GM12878 (cell line): Measurements from ENCODE around the gene FGFR4. TPM values are rescaled to one million over a fixed set of nuclear protein-coding genes. Genes with fewer than 3 reads are reported as not detected.

Source experiments
- ATAC-seq: fragments of 200-7000 bp; cut with Tn5 transposase; 3 replicates; pipeline ENCODE4 v1.9.1; 2020; ENCODE audit warnings: mild to moderate bottlenecking, moderate library complexity
- BruUV-seq: library from RNA; stranded (reverse); fragments of 400-500 nt; replicated peaks from 2 replicates; lab custom pipeline; 2021; lab: Mats Ljungman, UMichigan
- CTCF ChIA-PET: fragments of 300-600 bp; sonication (Branson Sonifier 250); formaldehyde crosslinking; extraction: SDS; loops from one replicate; lab custom pipeline; 2021; ENCODE audit warnings: inconsistent platforms; lab: Yijun Ruan, JAX
- POLR2A ChIA-PET: fragments of 350-600 bp; formaldehyde crosslinking; extraction: SDS; loops from one replicate; lab custom pipeline; 2021; ENCODE audit warnings: inconsistent platforms; lab: Charles Lee
- RAD21 ChIA-PET: fragments of 300-600 bp; sonication (Branson Sonifier 250); formaldehyde crosslinking; loops from one replicate; lab custom pipeline; 2023; ENCODE audit warnings: antibody characterized with exemption; ENCODE audit not compliant: unreplicated experiment; lab: Charles Lee
- SMC1A ChIA-PET: fragments of 300-600 bp; sonication (Branson Sonifier 250); formaldehyde crosslinking; loops from one replicate; lab custom pipeline; 2023; ENCODE audit not compliant: unreplicated experiment, uncharacterized antibody; lab: Charles Lee
- DNase-seq: peaks from one replicate; pipeline ENCODE4 v3.0.0-alpha.2; 2011; ENCODE audit warnings: low read depth, low spot score
- FAIRE-seq: peaks from 3 replicates; lab custom pipeline; 2011; peaks lifted over from hg19 to GRCh38; lab: Jason Lieb, UNC
- H2AFZ ChIP-seq: 2 replicates; pipeline ENCODE4 v1.6.0; 2011; ENCODE audit warnings: low read depth, low read length, control low read depth; ENCODE audit not compliant: control insufficient read depth
- H3K27ac ChIP-seq: 2 replicates; pipeline ENCODE4 v1.5.1; 2011; ENCODE audit warnings: control low read depth; ENCODE audit not compliant: control insufficient read depth, insufficient read depth
- H3K27me3 ChIP-seq, 2 experiments: replicated peaks in 1 of 2; 2 replicates each; pipeline versions ENCODE4 v1.6.0 to v1.6.1; 2011; ENCODE audit warnings: low read length in 1 of 2; ENCODE audit not compliant: control insufficient read depth in 2 of 2, insufficient read depth in 2 of 2
- H3K36me3 ChIP-seq, 2 experiments: 2 replicates each; pipeline ENCODE4 v1.5.1; 2011; ENCODE audit warnings: low read length in 1 of 2; ENCODE audit not compliant: control insufficient read depth in 2 of 2, insufficient read depth in 2 of 2
- H3K4me1 ChIP-seq: 2 replicates; pipeline ENCODE4 v1.6.1; 2011; ENCODE audit warnings: mild to moderate bottlenecking, low read length, moderate library complexity, mixed read lengths; ENCODE audit not compliant: control insufficient read depth, insufficient read depth
- H3K4me2 ChIP-seq: 2 replicates; pipeline ENCODE4 v1.6.0; 2011; ENCODE audit warnings: control low read depth; ENCODE audit not compliant: control insufficient read depth, insufficient read depth
- H3K4me3 ChIP-seq: fragments of 200-600 bp; sonication (generic); 2 replicates; pipeline ENCODE4 v1.5.1; 2016
- H3K79me2 ChIP-seq: 2 replicates; pipeline ENCODE4 v1.6.0; 2011; ENCODE audit warnings: low read length; ENCODE audit not compliant: control insufficient read depth, insufficient read depth
- H3K9ac ChIP-seq: 2 replicates; pipeline ENCODE4 v1.8.0; 2011; ENCODE audit warnings: low read length, control low read depth, mixed read lengths; ENCODE audit not compliant: control insufficient read depth, insufficient read depth
- H3K9me3 ChIP-seq: replicated peaks from 3 replicates; pipeline ENCODE4 v1.5.1; 2011; ENCODE audit warnings: mild to moderate bottlenecking, low read length; ENCODE audit not compliant: control insufficient read depth, insufficient read depth
- H4K20me1 ChIP-seq: 2 replicates; pipeline ENCODE4 v1.6.0; 2011; ENCODE audit not compliant: control insufficient read depth, insufficient read depth
- EZH2 ChIP-seq: IDR thresholded peaks from 2 replicates; pipeline ENCODE4 v1.6.1; 2012; ENCODE audit warnings: low read depth, mild to moderate bottlenecking, control low read depth, inconsistent platforms, low read length, borderline replicate concordance; ENCODE audit not compliant: control insufficient read depth
- HDGF ChIP-seq: fragments of 450-650 bp; IDR thresholded peaks from 2 replicates; pipeline ENCODE4 v1.6.1; 2016; ENCODE audit warnings: antibody characterized with exemption
- KDM1A ChIP-seq: fragments of 200-600 bp; sonication (generic); IDR thresholded peaks from 2 replicates; pipeline ENCODE4 v1.6.1; 2016; ENCODE audit warnings: borderline replicate concordance
- MYB ChIP-seq: fragments of 150-350 bp; IDR thresholded peaks from 2 replicates; pipeline ENCODE4 v1.6.1; 2014; ENCODE audit warnings: mild to moderate bottlenecking, low read depth, low read length, borderline replicate concordance
- NKRF ChIP-seq: fragments of 450-650 bp; conservative IDR thresholded peaks from 2 replicates; pipeline ENCODE4 v1.6.1; 2017; ENCODE audit warnings: mild to moderate bottlenecking, moderate library complexity
- RBBP5 ChIP-seq: fragments of 200-600 bp; sonication (generic); conservative IDR thresholded peaks from 2 replicates; pipeline ENCODE4 v1.6.1; 2016
- RCOR1 ChIP-seq: conservative IDR thresholded peaks from 2 replicates; pipeline ENCODE4 v1.6.1; 2012; ENCODE audit warnings: low read depth, low read length, improper control_type of control experiment
- SMC3 ChIP-seq: IDR thresholded peaks from 2 replicates; pipeline ENCODE4 v1.6.1; 2011; ENCODE audit warnings: low read length, improper control_type of control experiment, borderline replicate concordance
- TCF7 ChIP-seq: IDR thresholded peaks from 2 replicates; pipeline ENCODE4 v1.6.1; 2014; ENCODE audit warnings: antibody characterized with exemption, borderline replicate concordance
- ZNF217 ChIP-seq: fragments of 450-650 bp; IDR thresholded peaks from 2 replicates; pipeline ENCODE4 v1.6.1; 2017; ENCODE audit warnings: antibody characterized with exemption, mild to moderate bottlenecking
- ZNF384 ChIP-seq: IDR thresholded peaks from 2 replicates; pipeline ENCODE4 v1.6.1; 2012; ENCODE audit warnings: low read depth, mild to moderate bottlenecking, low read length, improper control_type of control experiment, borderline replicate concordance
- ZZZ3 ChIP-seq: IDR thresholded peaks from 2 replicates; pipeline ENCODE4 v1.6.1; 2011; ENCODE audit warnings: low read depth; ENCODE audit not compliant: control insufficient read depth, insufficient read length
- WGBS: methylation state at CpG from one replicate; pipeline ENCODE4 v1.1.6; 2016; ENCODE audit warnings: low lambda C conversion rate; ENCODE audit not compliant: insufficient replicate concordance, insufficient coverage; ENCODE audit errors: missing lambda C conversion rate; 5-methylcytosine and 5-hydroxymethylcytosine counted together
- in situ Hi-C: fragments of 300-500 bp; cut with MboI; formaldehyde crosslinking; loops from 9 replicates; pipeline ENCODE4 v1.14.3; 2018; ENCODE audit warnings: mixed read lengths
- intact Hi-C: fragments of 100-400 bp; cut with micrococcal nuclease; formaldehyde crosslinking; loops from one replicate; pipeline ENCODE4 v1.14.2; 2022; ENCODE audit not compliant: unreplicated experiment
- polyA plus RNA-seq, 11 experiments: library from polyadenylated mRNA; depleted of rRNA in 4 of 11; unstranded in 6 of 11; stranded (reverse) in 5 of 11; fragments of >200 nt; fragmentation: Nextera tagmentation in 4 of 11; fragmentation: Illumina TruSeq in 1 of 11; extraction: Ambion mirVana in 4 of 11; extraction: Trizol in 1 of 11; gene quantifications; 1 replicate in 1 of 11; 2 replicates in 10 of 11; pipeline versions ENCODE4 v1.2.1 to v1.2.3, GENCODE V29; 2011 to 2016; ENCODE audit warnings: inconsistent platforms in 2 of 11, missing spikeins in 2 of 11, low read depth in 1 of 11
- total RNA-seq, 4 experiments: library from RNA; depleted of rRNA in 3 of 4; stranded (reverse); fragments of >200 nt in 3 of 4; fragmentation: Illumina TruSeq in 1 of 4; extraction: Trizol in 1 of 4; gene quantifications; 2 replicates each; pipeline versions ENCODE4 v1.2.1 to v1.2.3, GENCODE V29; 2013 to 2021
- TF ChIP-seq, protein P1 (sequence below): fragments of 150-350 bp; IDR thresholded peaks from 2 replicates; pipeline ENCODE4 v1.6.1; 2016; ENCODE audit warnings: low read depth, low read length
- TF ChIP-seq, protein P2 (sequence below): fragments of 150-350 bp; IDR thresholded peaks from 2 replicates; pipeline ENCODE4 v1.6.1; 2014; ENCODE audit warnings: mild to moderate bottlenecking, low read depth, low read length

Gene FGFR4
- total and polyA plus RNA-seq, 10 of the 15 experiments (the other 5 are each of a cell fraction or from before 2014, with no cell fraction given): 0.17 to 0.77 (median 0.28) TPM; not detected in 5

GRCh38 chr5:177094224-177095087 lies 7.7 kb downstream of the FGFR4 start:
- Histone ChIP-seq H3K79me2 (no peaks in the 10 kb centered on the region), H3K9me3 (no peaks in the 10 kb centered on the region), H3K9ac (no peak overlapping the region), H3K27me3 (no peaks in the 10 kb centered on the region; a peak in 1 of 4 replicates), H4K20me1 (no peaks in the 10 kb centered on the region), H2AFZ (no peak overlapping the region), H3K4me2 (no peak overlapping the region), H3K27ac (no peak overlapping the region), H3K4me3 (no peak overlapping the region), H3K4me1 (no peaks in the 10 kb centered on the region), H3K36me3 (no peaks in the 10 kb centered on the region)
- FAIRE-seq: no peak
- 69% methylated on average over 12 of the region's 12 CpGs for WGBS
- no TSS peak for BruUV-seq
- CTCF ChIA-PET: no interaction called here
- in situ Hi-C loops: no loop called here
- intact Hi-C loops: no loop called here
- SMC1A ChIA-PET: no interaction called here
- POLR2A ChIA-PET: no interaction called here
- ATAC-seq: no peak
- RAD21 ChIA-PET: no interaction called here
- no peak for DNase-seq
- TF ChIP-seq KDM1A: no peak
- TF ChIP-seq ZNF384: no peak
- no peak for TF ChIP-seq EZH2
- no peak for TF ChIP-seq TCF7
- no peak for TF ChIP-seq MYB
- TF ChIP-seq, protein P1, sequence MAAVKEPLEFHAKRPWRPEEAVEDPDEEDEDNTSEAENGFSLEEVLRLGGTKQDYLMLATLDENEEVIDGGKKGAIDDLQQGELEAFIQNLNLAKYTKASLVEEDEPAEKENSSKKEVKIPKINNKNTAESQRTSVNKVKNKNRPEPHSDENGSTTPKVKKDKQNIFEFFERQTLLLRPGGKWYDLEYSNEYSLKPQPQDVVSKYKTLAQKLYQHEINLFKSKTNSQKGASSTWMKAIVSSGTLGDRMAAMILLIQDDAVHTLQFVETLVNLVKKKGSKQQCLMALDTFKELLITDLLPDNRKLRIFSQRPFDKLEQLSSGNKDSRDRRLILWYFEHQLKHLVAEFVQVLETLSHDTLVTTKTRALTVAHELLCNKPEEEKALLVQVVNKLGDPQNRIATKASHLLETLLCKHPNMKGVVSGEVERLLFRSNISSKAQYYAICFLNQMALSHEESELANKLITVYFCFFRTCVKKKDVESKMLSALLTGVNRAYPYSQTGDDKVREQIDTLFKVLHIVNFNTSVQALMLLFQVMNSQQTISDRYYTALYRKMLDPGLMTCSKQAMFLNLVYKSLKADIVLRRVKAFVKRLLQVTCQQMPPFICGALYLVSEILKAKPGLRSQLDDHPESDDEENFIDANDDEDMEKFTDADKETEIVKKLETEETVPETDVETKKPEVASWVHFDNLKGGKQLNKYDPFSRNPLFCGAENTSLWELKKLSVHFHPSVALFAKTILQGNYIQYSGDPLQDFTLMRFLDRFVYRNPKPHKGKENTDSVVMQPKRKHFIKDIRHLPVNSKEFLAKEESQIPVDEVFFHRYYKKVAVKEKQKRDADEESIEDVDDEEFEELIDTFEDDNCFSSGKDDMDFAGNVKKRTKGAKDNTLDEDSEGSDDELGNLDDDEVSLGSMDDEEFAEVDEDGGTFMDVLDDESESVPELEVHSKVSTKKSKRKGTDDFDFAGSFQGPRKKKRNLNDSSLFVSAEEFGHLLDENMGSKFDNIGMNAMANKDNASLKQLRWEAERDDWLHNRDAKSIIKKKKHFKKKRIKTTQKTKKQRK: no peak
- TF ChIP-seq ZZZ3: no peak
- no peak for TF ChIP-seq ZNF217
- TF ChIP-seq, protein P2, sequence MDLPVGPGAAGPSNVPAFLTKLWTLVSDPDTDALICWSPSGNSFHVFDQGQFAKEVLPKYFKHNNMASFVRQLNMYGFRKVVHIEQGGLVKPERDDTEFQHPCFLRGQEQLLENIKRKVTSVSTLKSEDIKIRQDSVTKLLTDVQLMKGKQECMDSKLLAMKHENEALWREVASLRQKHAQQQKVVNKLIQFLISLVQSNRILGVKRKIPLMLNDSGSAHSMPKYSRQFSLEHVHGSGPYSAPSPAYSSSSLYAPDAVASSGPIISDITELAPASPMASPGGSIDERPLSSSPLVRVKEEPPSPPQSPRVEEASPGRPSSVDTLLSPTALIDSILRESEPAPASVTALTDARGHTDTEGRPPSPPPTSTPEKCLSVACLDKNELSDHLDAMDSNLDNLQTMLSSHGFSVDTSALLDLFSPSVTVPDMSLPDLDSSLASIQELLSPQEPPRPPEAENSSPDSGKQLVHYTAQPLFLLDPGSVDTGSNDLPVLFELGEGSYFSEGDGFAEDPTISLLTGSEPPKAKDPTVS: no peak
- TF ChIP-seq HDGF: no peak
- TF ChIP-seq SMC3: no peak
- TF ChIP-seq NKRF: no peak
- no peak for TF ChIP-seq RCOR1
- TF ChIP-seq RBBP5: no peak
